NCI-H345 (cell line): ENCODE measurements around the gene TMEM273.

Source experiments
- DNase-seq: peaks from one replicate; lab custom pipeline; 2025; lab: John Stamatoyannopoulos, UW

TMEM273 gene

GRCh38 chr10:49162761-49163310 lies 25.4 kb downstream of the TMEM273 start:
- DNase-seq, result no peak

GRCh38 chr10:49162063-49162462 lies 26.1 kb downstream of the TMEM273 start:
- DNase-seq, result no peak

- DNase-seq, result peak; percentile 39
These were observed 26.7 kb downstream of the TMEM273 start for GRCh38 chr10:49161411-49161997.

- DNase-seq, result no peak
These were observed 27.4 kb downstream of the TMEM273 start for GRCh38 chr10:49160814-49161213.

GRCh38 chr10:49160110-49160509 lies 28.1 kb downstream of the TMEM273 start:
- no peak for DNase-seq

GRCh38 chr10:49158915-49159314 lies 29.3 kb downstream of the TMEM273 start:
- DNase-seq, result no peak

- no peak for DNase-seq
These were observed 29.8 kb downstream of the TMEM273 start for GRCh38 chr10:49158404-49158803.

- DNase-seq, result no peak
These were observed 31.0 kb downstream of the TMEM273 start for GRCh38 chr10:49157229-49157628.

GRCh38 chr10:49154641-49155040 lies 33.5 kb downstream of the TMEM273 start:
- no peak for DNase-seq

GRCh38 chr10:49153971-49154370 lies 34.2 kb downstream of the TMEM273 start:
- DNase-seq, result no peak

- no peak for DNase-seq
These were observed 35.1 kb downstream of the TMEM273 start for GRCh38 chr10:49153115-49153514.

- DNase-seq, result no peak
These were observed 35.5 kb downstream of the TMEM273 start for GRCh38 chr10:49152663-49153062.

- DNase-seq, result no peak
These were observed 36.2 kb downstream of the TMEM273 start for GRCh38 chr10:49152037-49152436.

GRCh38 chr10:49151481-49151880 lies 36.7 kb downstream of the TMEM273 start:
- no peak for DNase-seq

GRCh38 chr10:49151025-49151445 lies 37.2 kb downstream of the TMEM273 start:
- peak; percentile 28 for DNase-seq

- peak; percentile 73 for DNase-seq
These were observed 37.8 kb downstream of the TMEM273 start for GRCh38 chr10:49150426-49150825.

- DNase-seq, result peak; percentile 20
These were observed 38.3 kb downstream of the TMEM273 start for GRCh38 chr10:49149881-49150280.

- DNase-seq, result no peak
These were observed 44.0 kb downstream of the TMEM273 start for GRCh38 chr10:49144058-49144720.

- DNase-seq, result no peak
These were observed 44.9 kb downstream of the TMEM273 start for GRCh38 chr10:49143249-49143648.

GRCh38 chr10:49141541-49142332 lies 46.5 kb downstream of the TMEM273 start:
- no peak for DNase-seq

GRCh38 chr10:49140304-49141177 lies 47.6 kb downstream of the TMEM273 start:
- DNase-seq, result no peak

GRCh38 chr10:49139846-49140195 lies 48.4 kb downstream of the TMEM273 start:
- DNase-seq, result no peak
